GM12801 (cell line): ENCODE data around the gene SLC24A4.

Experiments used
- CTCF ChIP-seq: IDR thresholded peaks from one replicate; pipeline ENCODE4 v1.5.1; 2011; ENCODE audit warnings: control low read depth; ENCODE audit not compliant: insufficient read length; ENCODE audit errors: extremely low read depth

Gene SLC24A4

GRCh38 chr14:92352158-92352985, 29.4 kb downstream of the SLC24A4 start:
- no peak for TF ChIP-seq CTCF

GRCh38 chr14:92353447-92353846, 30.5 kb downstream of the SLC24A4 start:
- TF ChIP-seq CTCF = no peak

- no peak for TF ChIP-seq CTCF
These were observed 33.7 kb downstream of the SLC24A4 start for GRCh38 chr14:92356677-92357076.

GRCh38 chr14:92360651-92361370, 37.8 kb downstream of the SLC24A4 start:
- no peak for TF ChIP-seq CTCF

GRCh38 chr14:92362781-92363235, 39.8 kb downstream of the SLC24A4 start:
- no peak for TF ChIP-seq CTCF

GRCh38 chr14:92366237-92366636, 43.3 kb downstream of the SLC24A4 start:
- TF ChIP-seq CTCF = no peak

GRCh38 chr14:92368001-92368400, 45.0 kb downstream of the SLC24A4 start:
- no peak for TF ChIP-seq CTCF
